GM13976 (cell line): ENCODE data around the gene THOC7.

Source experiments
- DNase-seq: peaks from one replicate; pipeline ENCODE4 v3.0.0; 2012; ENCODE audit warnings: low spot score
- in situ Hi-C: fragments of 300-500 bp; cut with MboI; formaldehyde crosslinking; loops from one replicate; pipeline ENCODE4 v1.12.0; 2022; ENCODE audit warnings: low sequenced_read_pairs, mixed read lengths, inconsistent platforms; ENCODE audit not compliant: unreplicated experiment
- TF ChIP-seq, protein P1 (sequence below): IDR thresholded peaks from 2 replicates; pipeline ENCODE4 v1.5.1; 2012; ENCODE audit warnings: borderline replicate concordance, mild to moderate bottlenecking; ENCODE audit not compliant: insufficient read depth; ENCODE audit errors: extremely low read depth, missing control alignments, control extremely low read depth

THOC7 gene

DNA sequence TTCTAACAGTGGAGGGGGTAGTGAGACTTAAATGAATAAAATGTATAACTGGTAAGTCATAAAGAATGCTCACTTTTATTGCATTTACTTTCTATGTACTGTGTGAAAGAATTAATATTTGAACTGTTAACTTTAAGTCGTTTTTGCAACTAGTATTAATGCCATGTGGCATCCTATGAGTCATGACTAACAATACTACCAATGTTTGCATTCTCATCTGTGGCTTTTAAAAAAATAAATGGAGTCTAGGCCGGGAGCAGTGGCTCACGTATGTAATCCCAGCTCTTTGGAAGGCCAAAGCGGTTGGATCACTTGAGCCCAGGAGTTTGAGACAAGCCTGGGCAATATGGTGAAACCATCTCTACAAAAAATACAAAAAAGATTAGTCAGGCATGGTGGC lies 39.3 kb downstream of the THOC7 start:
- in situ Hi-C loops = no loop called here
- TF ChIP-seq, protein P1, sequence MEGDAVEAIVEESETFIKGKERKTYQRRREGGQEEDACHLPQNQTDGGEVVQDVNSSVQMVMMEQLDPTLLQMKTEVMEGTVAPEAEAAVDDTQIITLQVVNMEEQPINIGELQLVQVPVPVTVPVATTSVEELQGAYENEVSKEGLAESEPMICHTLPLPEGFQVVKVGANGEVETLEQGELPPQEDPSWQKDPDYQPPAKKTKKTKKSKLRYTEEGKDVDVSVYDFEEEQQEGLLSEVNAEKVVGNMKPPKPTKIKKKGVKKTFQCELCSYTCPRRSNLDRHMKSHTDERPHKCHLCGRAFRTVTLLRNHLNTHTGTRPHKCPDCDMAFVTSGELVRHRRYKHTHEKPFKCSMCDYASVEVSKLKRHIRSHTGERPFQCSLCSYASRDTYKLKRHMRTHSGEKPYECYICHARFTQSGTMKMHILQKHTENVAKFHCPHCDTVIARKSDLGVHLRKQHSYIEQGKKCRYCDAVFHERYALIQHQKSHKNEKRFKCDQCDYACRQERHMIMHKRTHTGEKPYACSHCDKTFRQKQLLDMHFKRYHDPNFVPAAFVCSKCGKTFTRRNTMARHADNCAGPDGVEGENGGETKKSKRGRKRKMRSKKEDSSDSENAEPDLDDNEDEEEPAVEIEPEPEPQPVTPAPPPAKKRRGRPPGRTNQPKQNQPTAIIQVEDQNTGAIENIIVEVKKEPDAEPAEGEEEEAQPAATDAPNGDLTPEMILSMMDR = no peak
- no peak for DNase-seq

DNA sequence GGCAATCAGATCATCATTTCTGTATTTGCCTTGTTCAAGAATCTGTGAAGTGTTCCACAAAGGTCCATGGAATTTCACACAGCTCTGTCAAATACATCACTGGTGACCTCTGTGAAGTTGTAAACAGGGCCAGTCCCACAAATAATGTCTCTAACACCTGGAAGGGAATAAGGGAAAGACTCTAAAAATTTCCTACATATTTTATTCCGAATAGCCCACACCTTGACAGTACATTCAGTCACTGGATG lies 44.5 kb downstream of the THOC7 start, which contains the start of gene C3orf49:
Gene C3orf49 (plus strand): TSS at position 149 of the 248 bp plus-strand sequence. CDS start 173 bp downstream, outside the sequence.
- TF ChIP-seq, protein P1 = no peak
- DNase-seq = no peak
- in situ Hi-C loops = loop anchor here (5.0 kb wide), 1 partner anchor 467 kb away; no protein-coding TSS in a partner anchor

DNA sequence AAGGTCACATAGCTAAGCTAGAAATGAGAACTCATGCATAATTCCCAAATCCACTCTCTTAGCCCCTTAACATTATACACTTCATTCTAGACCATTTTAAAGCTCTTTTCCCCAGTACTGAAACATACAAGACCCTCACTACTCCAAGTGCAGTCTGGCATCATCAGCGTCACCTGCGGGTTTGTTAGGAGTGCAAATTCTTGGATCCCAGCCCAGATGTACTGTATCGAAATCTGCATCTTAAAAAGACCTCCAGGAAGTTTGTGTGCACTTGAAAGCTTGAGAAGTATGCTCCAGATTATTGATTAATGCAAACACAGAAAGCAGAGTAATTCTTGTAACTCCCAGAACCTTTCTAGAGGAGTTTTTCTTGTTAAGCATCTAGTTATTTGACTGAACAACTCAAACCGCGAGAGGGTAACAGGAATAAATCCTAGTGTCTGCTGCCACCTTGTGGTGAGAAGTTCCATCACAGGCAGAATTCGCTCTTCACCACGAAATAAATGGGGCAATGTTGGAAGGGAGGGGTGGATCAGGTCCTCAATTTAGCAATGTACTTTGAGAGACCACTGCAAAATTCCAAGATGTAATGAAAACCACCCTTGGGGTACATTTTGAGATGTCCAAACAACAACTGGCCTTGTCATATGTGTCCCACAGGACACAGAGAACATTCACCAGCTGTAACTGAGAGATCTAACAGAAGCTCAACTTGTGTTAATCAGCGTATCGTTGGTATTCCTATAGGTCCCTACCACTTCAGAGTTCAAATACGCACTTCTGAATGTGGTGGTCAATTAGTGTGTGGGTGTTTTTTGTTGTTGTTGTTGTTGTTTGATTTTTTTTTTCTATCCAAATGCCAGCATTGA lies 45.1 kb downstream of the THOC7 start:
- in situ Hi-C loops = loop anchor here (5.0 kb wide), 1 partner anchor 466 kb away; no protein-coding TSS in a partner anchor
- TF ChIP-seq, protein P1 = peak; percentile 71
- DNase-seq = peak; percentile 57

DNA sequence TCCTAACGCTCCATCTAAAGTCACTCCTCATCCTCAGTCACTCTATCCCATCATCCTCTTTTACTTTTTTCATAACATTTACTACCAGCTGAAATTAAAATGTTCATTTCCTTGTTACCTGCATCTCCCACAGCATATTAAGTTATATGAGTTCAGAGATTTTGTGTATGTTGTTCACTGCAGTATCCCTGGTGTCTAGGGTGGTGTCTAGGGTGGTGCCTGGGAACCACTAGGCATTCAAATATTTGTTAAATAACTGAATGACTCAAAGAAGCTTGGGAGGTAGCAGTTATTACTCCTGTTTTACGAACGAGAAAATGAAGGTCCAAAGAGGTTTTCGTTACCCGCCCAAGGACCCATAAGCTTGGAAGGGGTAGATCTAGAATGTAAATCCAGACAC lies 46.4 kb downstream of the THOC7 start:
- no peak for DNase-seq
- TF ChIP-seq, protein P1 = no peak
- in situ Hi-C loops = loop anchor here (5.0 kb wide), 1 partner anchor 465 kb away; no protein-coding TSS in a partner anchor

DNA sequence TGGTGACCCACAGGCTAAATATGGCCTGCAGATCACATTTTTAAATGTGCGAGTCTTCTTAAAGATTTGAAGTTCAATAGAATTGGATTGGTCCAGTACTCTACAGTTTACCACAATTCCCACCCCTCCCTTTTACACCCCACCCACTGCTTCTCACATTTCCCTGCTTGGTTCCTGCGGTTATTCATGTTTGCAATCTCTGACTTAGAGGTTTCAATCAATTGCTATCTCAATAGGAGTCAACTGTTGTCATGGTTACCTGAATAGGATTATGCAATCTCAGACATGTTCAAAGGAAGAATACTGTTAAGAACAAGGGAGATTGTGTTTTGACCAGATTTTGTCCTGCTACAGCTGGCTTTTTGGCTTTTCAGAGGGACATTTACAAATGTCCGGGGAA lies 49.4 kb downstream of the THOC7 start:
- no peak for DNase-seq
- TF ChIP-seq, protein P1 = no peak
- in situ Hi-C loops = no loop called here

DNA sequence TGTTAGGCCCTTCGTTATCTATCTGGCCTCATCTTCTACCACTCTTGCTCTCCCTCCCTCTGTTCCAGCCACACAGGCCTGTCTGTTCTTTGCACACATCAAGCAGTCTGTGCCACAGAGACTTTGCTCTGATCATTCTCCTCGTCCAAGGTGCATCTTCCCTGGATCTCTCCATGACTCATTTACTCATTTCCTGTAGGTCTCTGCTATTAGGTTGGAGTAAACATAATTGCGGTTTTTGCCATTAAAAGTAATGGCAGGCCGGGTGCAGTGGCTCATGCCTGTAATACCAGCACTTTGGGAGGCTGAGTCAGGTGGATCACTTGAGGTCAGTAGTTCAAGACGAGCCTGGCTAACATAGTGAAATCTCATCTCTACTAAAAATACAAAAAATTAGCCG lies 54.0 kb downstream of the THOC7 start:
- no peak for DNase-seq
- TF ChIP-seq, protein P1 = no peak
- in situ Hi-C loops = no loop called here
